Duodenal mucosa (tissue), 2 donors: Measurements from ENCODE around the gene OR4M2.
"Not testable (repeated sequence)": the region's sequence is repeated elsewhere in the genome, so short reads cannot be mapped to it uniquely, and the experiment has no call there.

Experiments
- H3K27ac ChIP-seq: one replicate; pipeline ENCODE4 v1.7.0; 2013; ENCODE audit warnings: low read depth, low read length
- H3K27me3 ChIP-seq, 2 donors: one replicate each; pipeline ENCODE4 v1.7.0; 2013; ENCODE audit warnings: low read length in 2 of 2, control low read depth in 1 of 2; ENCODE audit not compliant: insufficient read depth in 2 of 2, control insufficient read depth in 1 of 2
- H3K36me3 ChIP-seq, 2 donors: one replicate each; pipeline ENCODE4 v1.7.0; 2013; ENCODE audit warnings: low read length in 2 of 2, control low read depth in 1 of 2; ENCODE audit not compliant: insufficient read depth in 2 of 2, control insufficient read depth in 1 of 2
- H3K4me1 ChIP-seq, 2 donors: one replicate each; pipeline ENCODE4 v1.7.0; 2013; ENCODE audit warnings: low read length in 2 of 2, control low read depth in 1 of 2; ENCODE audit not compliant: insufficient read depth in 2 of 2, control insufficient read depth in 1 of 2
- H3K4me3 ChIP-seq, 2 donors: one replicate each; pipeline ENCODE4 v1.7.0; 2013; ENCODE audit warnings: low read length in 2 of 2, low read depth in 1 of 2
- H3K9ac ChIP-seq, 2 donors: one replicate each; pipeline ENCODE4 v1.7.0; 2013; ENCODE audit warnings: low read length in 2 of 2, low read depth in 1 of 2
- H3K9me3 ChIP-seq, 2 donors: one replicate each; pipeline ENCODE4 v1.7.0; 2013; ENCODE audit warnings: low read length in 2 of 2, control low read depth in 1 of 2; ENCODE audit not compliant: control insufficient read depth in 1 of 2

Gene OR4M2, protein sequence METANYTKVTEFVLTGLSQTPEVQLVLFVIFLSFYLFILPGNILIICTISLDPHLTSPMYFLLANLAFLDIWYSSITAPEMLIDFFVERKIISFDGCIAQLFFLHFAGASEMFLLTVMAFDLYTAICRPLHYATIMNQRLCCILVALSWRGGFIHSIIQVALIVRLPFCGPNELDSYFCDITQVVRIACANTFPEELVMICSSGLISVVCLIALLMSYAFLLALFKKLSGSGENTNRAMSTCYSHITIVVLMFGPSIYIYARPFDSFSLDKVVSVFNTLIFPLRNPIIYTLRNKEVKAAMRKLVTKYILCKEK

DNA sequence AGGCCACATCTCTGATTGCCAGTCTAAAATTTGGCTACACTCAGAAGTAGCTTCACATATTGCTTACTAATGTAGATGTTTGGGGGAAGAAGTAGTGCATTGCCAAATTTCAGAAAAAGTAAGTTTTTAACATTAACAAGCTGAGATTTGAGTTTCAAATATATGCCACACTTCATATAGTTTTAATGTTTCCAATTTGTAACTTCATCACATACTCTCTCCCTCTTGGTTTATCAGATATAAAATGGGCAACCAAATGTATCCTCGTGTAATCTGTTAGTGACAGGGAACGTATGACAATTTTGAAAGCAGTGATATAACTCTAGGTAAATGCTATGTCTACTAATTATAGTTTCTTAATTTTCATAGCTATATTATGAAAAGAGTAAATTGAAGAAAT, at the start of gene OR4M2:
Gene OR4M2 (plus strand): TSS at position 301 of the 400 bp plus-strand sequence. CDS start 98 bp downstream, at position 399.
- not testable (repeated sequence) for H3K4me3 ChIP-seq, H3K9me3 ChIP-seq, H3K9ac ChIP-seq, H3K4me1 ChIP-seq, H3K27me3 ChIP-seq, H3K27ac ChIP-seq, H3K36me3 ChIP-seq

- H3K27me3 ChIP-seq, H3K4me1 ChIP-seq, H3K4me3 ChIP-seq, H3K9ac ChIP-seq, H3K27ac ChIP-seq, H3K36me3 ChIP-seq, H3K9me3 ChIP-seq: not testable (repeated sequence)
Measured at GRCh38 chr15:22069267-22069666, 11.1 kb upstream of the OR4M2 start.

- not testable (repeated sequence) for H3K9ac ChIP-seq, H3K4me3 ChIP-seq, H3K27me3 ChIP-seq, H3K27ac ChIP-seq, H3K36me3 ChIP-seq, H3K4me1 ChIP-seq, H3K9me3 ChIP-seq
Measured at GRCh38 chr15:22081386-22081785, 1.1 kb downstream of the OR4M2 start.

- not testable (repeated sequence) for H3K9me3 ChIP-seq, H3K36me3 ChIP-seq, H3K4me1 ChIP-seq, H3K4me3 ChIP-seq, H3K9ac ChIP-seq, H3K27me3 ChIP-seq, H3K27ac ChIP-seq
Measured at GRCh38 chr15:22098616-22099253, 18.4 kb downstream of the OR4M2 start.

DNA sequence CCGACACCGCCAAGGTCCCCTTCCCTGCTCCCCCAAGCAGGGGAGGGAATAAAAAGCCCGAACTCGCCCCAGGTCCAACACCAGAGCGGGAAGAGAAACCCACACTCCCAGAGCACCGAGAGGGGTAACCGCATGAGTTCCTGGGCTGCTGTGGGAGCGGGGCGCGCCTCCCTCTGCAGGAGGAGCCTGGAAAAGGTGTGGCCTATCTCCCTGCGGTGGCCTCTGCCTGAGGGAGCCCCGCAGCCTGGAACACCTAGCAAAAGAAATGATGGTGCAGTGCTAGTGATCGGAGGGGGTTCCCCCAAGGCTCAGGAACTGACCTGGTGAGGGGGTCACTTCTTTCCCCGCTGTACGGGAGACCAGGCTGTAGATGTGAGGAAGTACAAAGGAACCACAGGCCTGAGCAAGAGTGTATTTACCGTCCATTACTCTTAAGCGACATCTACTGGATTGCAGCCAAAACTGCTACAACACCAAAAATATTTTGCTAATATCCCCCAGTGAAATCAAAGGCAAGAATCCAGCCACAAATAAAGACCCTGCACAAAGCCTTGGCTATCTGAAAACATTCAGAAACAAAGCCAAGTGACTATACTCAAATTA, 19.1 kb downstream of the OR4M2 start:
- H3K9ac ChIP-seq, H3K27me3 ChIP-seq, H3K4me3 ChIP-seq: not testable (repeated sequence)

GRCh38 chr15:22122033-22122432, 41.7 kb downstream of the OR4M2 start:
- H3K36me3 ChIP-seq, H3K4me3 ChIP-seq, H3K4me1 ChIP-seq, H3K9ac ChIP-seq, H3K27me3 ChIP-seq, H3K27ac ChIP-seq, H3K9me3 ChIP-seq: not testable (repeated sequence)

More for the DNA sequence above, 19.1 kb downstream of the OR4M2 start:
- H3K36me3 ChIP-seq, H3K4me1 ChIP-seq, H3K9me3 ChIP-seq, H3K27ac ChIP-seq: not testable (repeated sequence)
